ENCODE measurements around the gene SYK.

DNA sequence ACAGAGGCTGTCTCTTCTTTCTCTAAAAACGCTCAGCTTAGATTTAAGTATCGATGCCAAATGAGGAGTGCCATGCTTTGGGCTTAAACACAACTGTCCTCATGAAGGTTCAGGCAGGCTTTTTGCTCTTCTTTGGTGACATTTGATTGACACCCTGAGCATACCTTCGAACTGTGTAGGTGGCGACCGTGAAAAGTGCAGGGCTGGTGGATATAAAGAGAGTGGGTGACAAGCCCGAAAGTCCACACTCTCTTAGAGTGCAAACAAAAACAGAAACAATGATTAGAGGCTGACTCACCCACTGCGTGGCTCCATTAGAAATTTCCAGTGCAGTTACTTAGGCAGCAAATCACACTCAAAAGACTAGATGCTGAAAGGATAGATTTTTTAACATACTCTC lies 141.7 kb downstream of the SYK start:
- TF ChIP-seq, protein P1, sequence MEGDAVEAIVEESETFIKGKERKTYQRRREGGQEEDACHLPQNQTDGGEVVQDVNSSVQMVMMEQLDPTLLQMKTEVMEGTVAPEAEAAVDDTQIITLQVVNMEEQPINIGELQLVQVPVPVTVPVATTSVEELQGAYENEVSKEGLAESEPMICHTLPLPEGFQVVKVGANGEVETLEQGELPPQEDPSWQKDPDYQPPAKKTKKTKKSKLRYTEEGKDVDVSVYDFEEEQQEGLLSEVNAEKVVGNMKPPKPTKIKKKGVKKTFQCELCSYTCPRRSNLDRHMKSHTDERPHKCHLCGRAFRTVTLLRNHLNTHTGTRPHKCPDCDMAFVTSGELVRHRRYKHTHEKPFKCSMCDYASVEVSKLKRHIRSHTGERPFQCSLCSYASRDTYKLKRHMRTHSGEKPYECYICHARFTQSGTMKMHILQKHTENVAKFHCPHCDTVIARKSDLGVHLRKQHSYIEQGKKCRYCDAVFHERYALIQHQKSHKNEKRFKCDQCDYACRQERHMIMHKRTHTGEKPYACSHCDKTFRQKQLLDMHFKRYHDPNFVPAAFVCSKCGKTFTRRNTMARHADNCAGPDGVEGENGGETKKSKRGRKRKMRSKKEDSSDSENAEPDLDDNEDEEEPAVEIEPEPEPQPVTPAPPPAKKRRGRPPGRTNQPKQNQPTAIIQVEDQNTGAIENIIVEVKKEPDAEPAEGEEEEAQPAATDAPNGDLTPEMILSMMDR (IDR thresholded peaks at IDR 0.05) = no peak
- no peak for TF ChIP-seq POLR2A (IDR thresholded peaks at IDR 0.05)

All from thyroid gland (tissue), 4 donors.